ENCODE data around the gene SLCO1B3.

SLCO1B3 gene

GRCh38 chr12:20829919-20830318, 19.4 kb downstream of the SLCO1B3 start:
- Histone ChIP-seq H3F3A (ENCODE audit: control insufficient read depth, insufficient read depth) (no peaks in the 10 kb centered on the region), H3K9me2 (replicated peaks; ENCODE audit: control insufficient read depth, low read length) (no peaks in the 10 kb centered on the region), H3K4me3 (ENCODE audit: low read length) (no peak overlapping the region), H3K27me3 (ENCODE audit: control insufficient read depth, low read length) (no peaks in the 10 kb centered on the region), H3K79me2 (ENCODE audit: control insufficient read depth, low read length) (no peaks in the 10 kb centered on the region), H3K9me3 (ENCODE audit: control insufficient read depth, insufficient read depth, low read length) (no peaks in the 10 kb centered on the region), H3K27ac (ENCODE audit: low read depth, low read length) (no peak overlapping the region), H3K4me1 (ENCODE audit: control insufficient read depth, low read length) (no peaks in the 10 kb centered on the region), H3K36me3 (ENCODE audit: control insufficient read depth, low read length) (no peaks in the 10 kb centered on the region), H4K20me1 (ENCODE audit: control insufficient read depth, insufficient read depth, low read depth, low read length) (no peaks in the 10 kb centered on the region), H3K4me2 (ENCODE audit: low read length) (no peak overlapping the region)
- no peak for TF ChIP-seq EZH2phosphoT487 (IDR thresholded peaks at IDR 0.05; ENCODE audit: borderline replicate concordance, low read length)
- no peak for TF ChIP-seq CTCF (IDR thresholded peaks at IDR 0.05; ENCODE audit: low read depth, low read length, poor library complexity, severe bottlenecking)

DNA sequence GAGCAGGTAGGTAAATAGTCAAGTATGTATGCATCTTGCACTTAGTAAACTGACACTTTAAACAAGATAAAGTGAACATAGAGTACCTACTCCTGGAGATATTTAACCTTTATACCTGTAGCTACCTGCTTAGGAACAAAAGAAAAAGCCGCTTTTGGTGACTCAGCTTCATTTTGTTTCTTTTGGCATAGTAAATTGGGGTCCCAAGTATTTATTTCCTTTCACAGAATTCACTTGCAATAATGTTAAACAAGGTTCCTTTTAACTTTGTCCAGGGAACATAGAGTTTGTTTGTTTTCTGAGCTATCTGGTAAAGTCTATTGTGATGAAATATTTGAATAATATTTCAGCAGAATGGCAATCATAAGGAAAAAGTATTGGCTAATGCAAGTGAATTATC, 20.0 kb downstream of the SLCO1B3 start:
- H3K4me2 ChIP-seq (ENCODE audit: low read length): no peak overlapping the region
- no peaks in the 10 kb centered on the region for H4K20me1 ChIP-seq (ENCODE audit: control insufficient read depth, insufficient read depth, low read depth, low read length)
- no peaks in the 10 kb centered on the region for H3K4me1 ChIP-seq (ENCODE audit: control insufficient read depth, low read length)
- no peaks in the 10 kb centered on the region for H3K27me3 ChIP-seq (ENCODE audit: control insufficient read depth, low read length)
- H3K9me2 ChIP-seq (replicated peaks; ENCODE audit: control insufficient read depth, low read length): no peaks in the 10 kb centered on the region
- H3K79me2 ChIP-seq (ENCODE audit: control insufficient read depth, low read length): no peaks in the 10 kb centered on the region
- TF ChIP-seq EZH2phosphoT487 (IDR thresholded peaks at IDR 0.05; ENCODE audit: borderline replicate concordance, low read length) (no peak), CTCF (IDR thresholded peaks at IDR 0.05; ENCODE audit: low read depth, low read length, poor library complexity, severe bottlenecking) (no peak)
- no peak overlapping the region for H3K4me3 ChIP-seq (ENCODE audit: low read length)
- no peaks in the 10 kb centered on the region for H3K36me3 ChIP-seq (ENCODE audit: control insufficient read depth, low read length)
- no peak overlapping the region for H3K27ac ChIP-seq (ENCODE audit: low read depth, low read length)
- no peaks in the 10 kb centered on the region for H3F3A ChIP-seq (ENCODE audit: control insufficient read depth, insufficient read depth)
- H3K9me3 ChIP-seq (ENCODE audit: control insufficient read depth, insufficient read depth, low read length): no peaks in the 10 kb centered on the region

- Histone ChIP-seq H3K79me2 (ENCODE audit: control insufficient read depth, low read length) (no peaks in the 10 kb centered on the region), H3K9me2 (replicated peaks; ENCODE audit: control insufficient read depth, low read length) (no peaks in the 10 kb centered on the region), H3F3A (ENCODE audit: control insufficient read depth, insufficient read depth) (no peaks in the 10 kb centered on the region), H3K4me3 (ENCODE audit: low read length) (no peak overlapping the region), H3K27me3 (ENCODE audit: control insufficient read depth, low read length) (no peaks in the 10 kb centered on the region), H3K4me2 (ENCODE audit: low read length) (no peak overlapping the region), H3K4me1 (ENCODE audit: control insufficient read depth, low read length) (no peaks in the 10 kb centered on the region), H4K20me1 (ENCODE audit: control insufficient read depth, insufficient read depth, low read depth, low read length) (no peaks in the 10 kb centered on the region), H3K36me3 (ENCODE audit: control insufficient read depth, low read length) (no peaks in the 10 kb centered on the region), H3K27ac (ENCODE audit: low read depth, low read length) (no peak overlapping the region), H3K9me3 (ENCODE audit: control insufficient read depth, insufficient read depth, low read length) (no peaks in the 10 kb centered on the region)
- no peak for TF ChIP-seq CTCF (IDR thresholded peaks at IDR 0.05; ENCODE audit: low read depth, low read length, poor library complexity, severe bottlenecking)
- TF ChIP-seq EZH2phosphoT487 (IDR thresholded peaks at IDR 0.05; ENCODE audit: borderline replicate concordance, low read length): no peak
Observed at GRCh38 chr12:20832911-20833310, 22.4 kb downstream of the SLCO1B3 start.

GRCh38 chr12:20852649-20853048, 42.1 kb downstream of the SLCO1B3 start:
- Histone ChIP-seq H3K27me3 (ENCODE audit: control insufficient read depth, low read length) (no peaks in the 10 kb centered on the region), H3K9me2 (replicated peaks; ENCODE audit: control insufficient read depth, low read length) (no peaks in the 10 kb centered on the region), H3K79me2 (ENCODE audit: control insufficient read depth, low read length) (no peaks in the 10 kb centered on the region), H3K4me3 (ENCODE audit: low read length) (no peak overlapping the region), H3K4me1 (ENCODE audit: control insufficient read depth, low read length) (no peaks in the 10 kb centered on the region), H3K36me3 (ENCODE audit: control insufficient read depth, low read length) (no peaks in the 10 kb centered on the region), H3K9me3 (ENCODE audit: control insufficient read depth, insufficient read depth, low read length) (no peaks in the 10 kb centered on the region), H3F3A (ENCODE audit: control insufficient read depth, insufficient read depth) (no peaks in the 10 kb centered on the region), H3K4me2 (ENCODE audit: low read length) (no peak overlapping the region), H3K27ac (ENCODE audit: low read depth, low read length) (no peak overlapping the region), H4K20me1 (ENCODE audit: control insufficient read depth, insufficient read depth, low read depth, low read length) (no peaks in the 10 kb centered on the region)
- TF ChIP-seq CTCF (IDR thresholded peaks at IDR 0.05; ENCODE audit: low read depth, low read length, poor library complexity, severe bottlenecking) (no peak), EZH2phosphoT487 (IDR thresholded peaks at IDR 0.05; ENCODE audit: borderline replicate concordance, low read length) (no peak)
